HG03025 (cell line): ENCODE measurements around the gene KHDC4.

Experiments used
- ATAC-seq: cut with Tn5 transposase; IDR thresholded peaks from one replicate; pipeline ENCODE4 v1.9.1; 2021; ENCODE audit warnings: mild to moderate bottlenecking, moderate library complexity; ENCODE audit not compliant: unreplicated experiment, low FRiP score

Gene KHDC4

GRCh38 chr1:155880251-155880650, 54.0 kb downstream of the KHDC4 start:
- ATAC-seq, result no peak

GRCh38 chr1:155877945-155878344, 56.3 kb downstream of the KHDC4 start:
- ATAC-seq, result no peak

- ATAC-seq, result no peak
Observed at GRCh38 chr1:155873860-155874259, 60.4 kb downstream of the KHDC4 start.

GRCh38 chr1:155872527-155872926, 61.7 kb downstream of the KHDC4 start:
- no peak for ATAC-seq

GRCh38 chr1:155871390-155871789, 62.8 kb downstream of the KHDC4 start:
- ATAC-seq, result no peak

- ATAC-seq, result no peak
Observed at GRCh38 chr1:155867766-155868165, 66.4 kb downstream of the KHDC4 start.

GRCh38 chr1:155864393-155864792, 69.8 kb downstream of the KHDC4 start:
- no peak for ATAC-seq
